ENCODE measurements around the gene NPHP4.

The NPHP4 gene

DNA sequence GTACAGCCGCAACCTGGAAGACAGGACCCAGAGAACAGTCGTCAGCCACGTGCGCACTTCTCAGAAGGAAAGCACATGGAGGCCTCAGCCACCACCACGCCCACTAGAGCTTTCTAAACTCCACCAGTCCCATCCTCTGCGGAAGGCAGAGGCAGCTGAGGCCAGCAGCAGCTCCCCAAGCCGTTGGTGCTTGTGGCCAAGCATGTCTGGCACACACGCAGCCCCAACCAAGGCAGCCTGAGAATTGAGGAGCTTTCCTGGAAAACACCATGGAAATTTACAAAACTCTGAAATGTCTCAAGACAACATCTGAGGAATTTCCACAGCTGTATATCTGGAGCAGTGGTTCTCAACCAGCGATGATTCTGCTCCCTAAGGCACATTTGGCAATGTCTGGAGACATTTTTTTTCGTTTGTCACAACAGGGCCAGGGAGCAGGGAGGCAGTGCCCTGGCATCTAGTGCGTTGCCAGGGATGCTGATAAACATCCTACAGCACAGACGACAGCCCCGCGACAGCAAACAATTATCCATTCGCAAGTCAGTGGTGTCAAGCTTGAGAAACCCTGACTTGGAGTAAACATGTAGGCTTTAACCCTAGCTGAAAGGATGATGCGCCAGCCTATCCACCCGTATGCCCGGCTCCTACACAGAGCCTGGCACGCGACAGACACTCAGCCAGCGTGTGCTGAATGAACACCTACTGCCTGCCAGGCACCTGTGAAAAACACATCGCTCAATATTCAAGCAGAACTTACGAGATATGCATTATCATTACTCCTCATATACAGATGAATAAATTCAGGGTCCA lies 24.7 kb downstream of the NPHP4 start:
- FAIRE-seq (no peak), DNase-seq (ENCODE audit: insufficient read length, low spot score) (no peak)
- TF ChIP-seq, protein P1, sequence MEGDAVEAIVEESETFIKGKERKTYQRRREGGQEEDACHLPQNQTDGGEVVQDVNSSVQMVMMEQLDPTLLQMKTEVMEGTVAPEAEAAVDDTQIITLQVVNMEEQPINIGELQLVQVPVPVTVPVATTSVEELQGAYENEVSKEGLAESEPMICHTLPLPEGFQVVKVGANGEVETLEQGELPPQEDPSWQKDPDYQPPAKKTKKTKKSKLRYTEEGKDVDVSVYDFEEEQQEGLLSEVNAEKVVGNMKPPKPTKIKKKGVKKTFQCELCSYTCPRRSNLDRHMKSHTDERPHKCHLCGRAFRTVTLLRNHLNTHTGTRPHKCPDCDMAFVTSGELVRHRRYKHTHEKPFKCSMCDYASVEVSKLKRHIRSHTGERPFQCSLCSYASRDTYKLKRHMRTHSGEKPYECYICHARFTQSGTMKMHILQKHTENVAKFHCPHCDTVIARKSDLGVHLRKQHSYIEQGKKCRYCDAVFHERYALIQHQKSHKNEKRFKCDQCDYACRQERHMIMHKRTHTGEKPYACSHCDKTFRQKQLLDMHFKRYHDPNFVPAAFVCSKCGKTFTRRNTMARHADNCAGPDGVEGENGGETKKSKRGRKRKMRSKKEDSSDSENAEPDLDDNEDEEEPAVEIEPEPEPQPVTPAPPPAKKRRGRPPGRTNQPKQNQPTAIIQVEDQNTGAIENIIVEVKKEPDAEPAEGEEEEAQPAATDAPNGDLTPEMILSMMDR (IDR thresholded peaks at IDR 0.05; ENCODE audit: insufficient read depth, missing control alignments), result no peak

DNA sequence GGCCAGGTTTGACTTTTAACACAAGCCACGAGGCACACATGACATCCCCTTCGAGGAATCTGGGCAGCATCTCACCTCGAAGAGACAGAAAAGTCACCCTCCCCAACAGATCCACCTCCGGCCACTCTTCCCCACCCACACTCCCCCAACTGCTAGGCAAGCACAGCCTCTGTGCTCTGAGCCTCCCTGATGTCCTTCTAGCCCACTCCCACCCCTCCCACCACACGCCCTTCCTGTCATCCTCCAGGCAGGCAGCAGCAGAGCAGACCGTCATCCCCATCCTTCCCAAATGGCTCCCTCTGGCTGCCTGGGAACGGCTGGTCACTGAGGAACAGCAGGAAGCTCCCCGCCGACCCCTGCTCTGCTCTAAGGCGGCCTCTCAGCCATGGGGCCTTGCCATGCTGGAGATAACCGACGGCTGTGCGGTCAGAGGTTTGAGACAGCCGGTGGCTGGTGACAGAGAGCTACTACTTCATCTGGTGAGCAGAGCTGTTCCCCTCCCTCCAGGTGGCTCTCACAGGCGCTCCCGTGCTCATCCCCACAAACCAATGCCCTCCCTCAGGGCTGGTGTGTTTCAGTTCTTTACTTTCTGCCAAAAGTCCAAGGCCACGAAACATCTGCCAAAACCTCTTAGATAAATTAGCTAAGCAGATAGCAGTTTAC lies 25.6 kb downstream of the NPHP4 start:
- FAIRE-seq (no peak), DNase-seq (ENCODE audit: insufficient read length, low spot score) (no peak)
- TF ChIP-seq, protein P1 (IDR thresholded peaks at IDR 0.05; ENCODE audit: insufficient read depth, missing control alignments), result no peak

DNA sequence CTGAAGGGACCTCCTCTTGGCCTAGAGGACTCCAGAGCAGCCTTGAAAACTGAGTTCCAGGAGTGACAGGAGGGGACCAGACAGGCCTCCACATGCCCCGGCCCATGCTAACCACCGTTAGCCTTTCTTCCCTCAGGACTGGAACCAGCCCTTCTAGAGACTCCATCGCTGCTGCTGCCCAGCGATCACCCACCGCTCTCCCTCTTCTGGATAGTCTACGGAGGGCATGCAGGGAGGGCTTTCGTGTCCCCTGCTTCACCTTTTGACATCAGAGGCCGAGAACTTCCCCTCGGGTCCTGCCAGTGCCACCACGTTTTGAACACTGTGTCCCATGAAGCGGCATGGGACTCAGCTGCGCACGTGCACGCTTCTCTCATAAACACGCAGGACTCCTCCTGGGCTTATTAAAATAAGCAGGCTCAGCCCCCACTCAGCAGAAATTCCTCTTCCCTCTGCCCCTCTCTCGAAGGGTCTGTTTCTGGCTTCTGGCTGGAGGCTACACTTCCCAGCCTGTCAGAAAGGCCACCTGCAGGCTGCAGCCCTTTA lies 26.6 kb downstream of the NPHP4 start:
- FAIRE-seq, result no peak
- DNase-seq (ENCODE audit: insufficient read length, low spot score), result no peak
- TF ChIP-seq, protein P1 (IDR thresholded peaks at IDR 0.05; ENCODE audit: insufficient read depth, missing control alignments), result no peak

DNA sequence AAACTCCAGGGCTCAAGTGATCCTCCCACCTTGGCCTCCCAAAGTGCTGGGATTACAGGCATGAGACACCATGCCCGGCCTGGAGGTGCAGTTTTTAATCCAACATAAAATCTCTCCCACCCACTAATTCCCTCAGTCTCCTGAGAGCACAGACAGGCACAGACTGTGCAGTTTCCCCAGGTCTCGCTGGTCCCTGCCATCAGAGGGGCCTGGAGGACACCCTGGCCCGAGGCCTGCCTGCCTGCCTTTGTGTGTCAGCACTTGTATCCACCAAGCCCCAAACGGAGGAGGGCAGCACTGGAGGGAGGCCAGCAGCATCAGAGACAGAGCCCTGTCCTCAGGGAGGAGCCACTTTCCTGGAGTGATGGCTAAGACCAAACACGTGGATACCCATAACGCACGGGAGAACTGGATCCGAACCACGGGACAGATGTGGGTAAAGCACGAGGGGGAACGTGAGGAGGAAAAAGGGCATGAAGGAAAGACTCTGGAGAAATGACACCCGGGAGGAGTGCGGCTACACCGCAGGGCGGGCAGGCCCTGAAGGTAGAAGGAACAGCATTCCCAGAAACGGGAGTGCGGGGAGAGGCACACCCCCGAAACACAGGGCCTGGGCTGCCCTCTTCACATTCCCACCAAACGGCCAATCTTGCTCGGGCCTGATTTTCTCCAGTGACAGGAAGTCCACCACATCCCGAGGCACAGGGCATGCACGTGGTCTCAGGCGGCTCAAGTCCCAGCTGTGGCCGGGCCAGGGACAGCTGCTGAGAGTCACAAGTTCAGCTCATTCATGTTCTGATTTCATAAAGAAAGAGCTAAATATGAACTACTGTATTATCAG lies 29.7 kb downstream of the NPHP4 start:
- no peak for FAIRE-seq
- no peak for DNase-seq (ENCODE audit: insufficient read length, low spot score)
- TF ChIP-seq, protein P1 (IDR thresholded peaks at IDR 0.05; ENCODE audit: insufficient read depth, missing control alignments), result no peak

DNA sequence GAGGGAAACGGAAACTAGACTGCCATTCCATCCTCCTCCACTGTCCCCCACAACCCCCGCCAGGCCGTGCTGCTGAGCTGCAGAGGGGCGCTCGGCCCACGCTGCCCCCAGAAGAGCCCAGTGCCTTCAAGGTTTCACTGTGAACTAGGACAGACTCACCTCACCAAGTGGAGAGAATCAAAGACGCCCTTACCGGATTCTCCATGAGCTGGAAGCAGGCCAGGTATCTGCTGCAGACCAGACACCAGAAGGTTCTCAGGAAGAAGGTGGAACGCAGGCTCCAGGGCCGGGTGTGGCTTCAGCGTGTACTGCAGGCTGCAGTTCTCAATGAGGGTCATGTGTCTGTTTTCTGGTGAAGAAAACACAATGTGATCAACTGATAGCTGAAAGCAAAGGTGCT lies 30.6 kb downstream of the NPHP4 start:
- TF ChIP-seq, protein P1 (IDR thresholded peaks at IDR 0.05; ENCODE audit: insufficient read depth, missing control alignments), result no peak
- FAIRE-seq, result no peak
- DNase-seq (ENCODE audit: insufficient read length, low spot score), result no peak

DNA sequence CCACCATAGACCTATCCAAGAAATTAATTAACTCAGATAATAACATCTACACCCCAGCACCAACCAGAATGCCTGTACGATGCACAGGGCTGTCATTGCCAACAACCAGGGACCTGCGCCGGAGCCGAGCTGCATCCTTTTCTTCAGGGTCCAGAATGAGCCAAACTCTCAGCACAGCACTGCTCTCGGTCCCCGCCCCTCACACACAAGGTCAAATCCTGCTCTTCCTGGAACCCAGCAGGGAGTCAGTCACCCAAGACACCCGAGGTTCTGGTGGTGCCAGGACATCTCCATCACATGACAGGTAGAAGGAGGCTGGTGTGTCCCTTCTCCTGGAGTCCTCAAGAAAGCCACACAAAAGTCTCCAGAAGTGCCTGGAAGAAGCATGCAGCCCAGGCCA lies 31.9 kb downstream of the NPHP4 start:
- TF ChIP-seq, protein P1 (IDR thresholded peaks at IDR 0.05; ENCODE audit: insufficient read depth, missing control alignments), result no peak
- DNase-seq (ENCODE audit: insufficient read length, low spot score), result no peak
- FAIRE-seq, result no peak

All from D721Med (cell line).